B cell (primary cell): ENCODE measurements around the gene CD74. TPM values are rescaled to one million over a fixed set of nuclear protein-coding genes. Genes with fewer than 3 reads are reported as not detected.
A peak's percentile ranks its signal among the peaks of the same experiment; 100 is the strongest.

Experiments used
- ATAC-seq: fragments of 200-7000 bp; cut with Tn5 transposase; one replicate; pipeline ENCODE4 v1.10.0; 2021; ENCODE audit warnings: low read depth, mild to moderate bottlenecking, moderate number of reproducible peaks, moderate library complexity
- CTCF ChIA-PET: fragments of 350-600 bp; sonication (Branson Sonifier 250); formaldehyde crosslinking; loops from one replicate; lab custom pipeline; 2021; ENCODE audit warnings: antibody characterized with exemption, inconsistent platforms; lab: Charles Lee
- POLR2A ChIA-PET: fragments of 350-600 bp; sonication (Branson Sonifier 250); formaldehyde crosslinking; loops from one replicate; lab custom pipeline; 2021; ENCODE audit warnings: antibody characterized with exemption; lab: Charles Lee
- DNase-seq: peaks from one replicate; pipeline ENCODE4 v3.0.0; 2013
- H2AFZ ChIP-seq: 2 replicates; pipeline ENCODE4 v1.6.1; 2012; ENCODE audit warnings: mild to moderate bottlenecking, low read depth, low read length; ENCODE audit not compliant: insufficient read depth, poor library complexity, severe bottlenecking
- H3K27ac ChIP-seq, 2 donors: 1 replicate in 1 of 2; 2 replicates in 1 of 2; pipeline ENCODE4 v1.5.1; 2012 to 2013; ENCODE audit warnings: low read length in 2 of 2, mild to moderate bottlenecking in 2 of 2, moderate library complexity in 1 of 2
- H3K27me3 ChIP-seq, 4 experiments: fragments of 200-600 bp in 1 of 4; sonication (generic) in 1 of 4; replicated peaks in 1 of 4; 1 replicate in 2 of 4; 2 replicates in 2 of 4; pipeline versions ENCODE4 v1.6.1 to v1.7.0; 2013 to 2016; ENCODE audit warnings: low read length in 3 of 4, mild to moderate bottlenecking in 2 of 4, mixed read lengths in 1 of 4, moderate library complexity in 1 of 4; ENCODE audit not compliant: insufficient read depth in 4 of 4, control insufficient read depth in 3 of 4; ENCODE audit errors: control extremely low read depth in 1 of 4
- H3K36me3 ChIP-seq, 2 experiments: replicated peaks in 1 of 2; 1 replicate in 1 of 2; 2 replicates in 1 of 2; pipeline versions ENCODE4 v1.6.1 to v1.7.1; 2013; ENCODE audit warnings: low read length in 1 of 2; ENCODE audit not compliant: insufficient read depth in 2 of 2, control insufficient read depth in 1 of 2; ENCODE audit errors: control extremely low read depth in 1 of 2, extremely low read depth in 1 of 2
- H3K4me1 ChIP-seq, 2 donors: fragments of 200-600 bp in 1 of 2; sonication (generic) in 1 of 2; 1 replicate in 1 of 2; 2 replicates in 1 of 2; pipeline versions ENCODE4 v1.5.1 to v1.6.1; 2013 to 2017; ENCODE audit warnings: low read length in 2 of 2; ENCODE audit not compliant: control insufficient read depth in 2 of 2, insufficient read depth in 2 of 2
- H3K4me2 ChIP-seq: replicated peaks from 2 replicates; pipeline ENCODE3; 2012; ENCODE audit warnings: mild to moderate bottlenecking, low read depth, low read length; ENCODE audit not compliant: poor library complexity, severe bottlenecking
- H3K4me3 ChIP-seq, 5 experiments: fragments of 200-600 bp in 1 of 5; sonication (generic) in 1 of 5; 1 replicate in 3 of 5; 2 replicates in 2 of 5; pipeline versions ENCODE4 v1.5.1 to v1.7.0; 2011 to 2016; ENCODE audit warnings: low read length in 4 of 5, mild to moderate bottlenecking in 4 of 5, low read depth in 2 of 5, control low read depth in 1 of 5, moderate library complexity in 1 of 5; ENCODE audit not compliant: insufficient read depth in 1 of 5; ENCODE audit errors: control extremely low read depth in 1 of 5, extremely low read depth in 1 of 5
- H3K79me2 ChIP-seq: fragments of 200-600 bp; sonication (generic); one replicate; pipeline ENCODE4 v1.6.0; 2016; ENCODE audit warnings: low read length; ENCODE audit not compliant: control insufficient read depth, insufficient read depth
- H3K9ac ChIP-seq: fragments of 200-600 bp; sonication (generic); 2 replicates; pipeline ENCODE4 v1.6.1; 2017; ENCODE audit warnings: mild to moderate bottlenecking, low read length, moderate library complexity
- H3K9me3 ChIP-seq, 3 donors: one replicate each; pipeline versions ENCODE4 v1.6.1 to v1.7.1; 2013; ENCODE audit warnings: low read length in 2 of 3; ENCODE audit not compliant: control insufficient read depth in 2 of 3, insufficient read depth in 1 of 3; ENCODE audit errors: control extremely low read depth in 1 of 3
- H4K20me1 ChIP-seq: 2 replicates; pipeline ENCODE4 v1.6.0; 2012; ENCODE audit warnings: mild to moderate bottlenecking, low read length; ENCODE audit not compliant: insufficient read depth, control insufficient read depth, poor library complexity, severe bottlenecking
- H3K27ac Mint-ChIP-seq: one replicate; pipeline ENCODE4 v1.8.0; 2021; ENCODE audit warnings: mixed read lengths
- H3K27me3 Mint-ChIP-seq: one replicate; pipeline ENCODE4 v1.8.0; 2021; ENCODE audit warnings: mixed read lengths
- H3K4me1 Mint-ChIP-seq: one replicate; pipeline ENCODE4 v1.8.0; 2021; ENCODE audit warnings: mixed read lengths
- H3K4me3 Mint-ChIP-seq: one replicate; pipeline ENCODE4 v1.8.0; 2021; ENCODE audit warnings: mixed read lengths
- H3K9me3 Mint-ChIP-seq: one replicate; pipeline ENCODE4 v1.8.0; 2022; ENCODE audit warnings: mixed read lengths; ENCODE audit not compliant: insufficient read depth
- CTCF ChIP-seq: fragments of 200-600 bp; IDR thresholded peaks from one replicate; pipeline ENCODE4 v1.8.0; 2022; ENCODE audit warnings: antibody characterized with exemption, mild to moderate bottlenecking
- EZH2 ChIP-seq: IDR thresholded peaks from 2 replicates; pipeline ENCODE4 v1.6.1; 2012; ENCODE audit warnings: borderline replicate concordance, low read depth, mild to moderate bottlenecking, moderate library complexity, low read length; ENCODE audit not compliant: insufficient read depth, poor library complexity, severe bottlenecking
- WGBS: methylation state at CpG from one replicate; pipeline ENCODE4 v1.1.5; 2013; ENCODE audit warnings: missing lambda C conversion rate; ENCODE audit not compliant: insufficient coverage; 5-methylcytosine and 5-hydroxymethylcytosine counted together
- intact Hi-C: fragments of 100-400 bp; cut with micrococcal nuclease; formaldehyde crosslinking; loops from one replicate; pipeline ENCODE4 v1.10.0; 2022
- polyA plus RNA-seq: library from polyadenylated mRNA; depleted of rRNA; stranded (reverse); fragments of >200 nt; gene quantifications from 2 replicates; pipeline ENCODE4 v1.2.3, GENCODE V29; 2012
- total RNA-seq, 2 donors: library from RNA; stranded (reverse); fragments of 120-200 nt in 1 of 2; gene quantifications; 1 replicate in 1 of 2; 2 replicates in 1 of 2; pipeline versions ENCODE4 v1.2.3 to v1.2.4, GENCODE V29; 2013 to 2022

Gene CD74
- total and polyA plus RNA-seq, 2 donors (not counting 1 experiment from before 2014, with no cell fraction given), result 5,670 to 14,307 TPM

GRCh38 chr5:150401076-150401375, 11.7 kb downstream of the CD74 start:
- ChIA-PET CTCF (interaction anchor here (0.7 to 15.8 kb wide), 7 partner anchors 10 to 49 kb away, joined by 3 to 396 read pairs (median 4); partner anchors contain the start of genes CD74 and RPS14), POLR2A (interaction anchor here (1.2 to 15.5 kb wide), 5 partner anchors 12 to 852 kb away, joined by 3 to 286 read pairs (median 37); partner anchors contain the start of genes CD74, GM2A and RPS14)
- no peak for DNase-seq
- no CpG with 5 or more reads among the region's 3 CpGs for WGBS
- Histone ChIP-seq H3K4me3 (no peak overlapping the region), H3K27ac (peak overlapping the region; percentile 54 to 64), H3K36me3 (peaks cover 2 to 84% of the 10 kb centered on the region in 2 experiments), H3K4me2 (peak overlapping the region; percentile 2), H3K9me3 (peaks cover 0 to 3% (median 0%) of the 10 kb centered on the region in 3 donors), H3K27me3 (no peaks in the 10 kb centered on the region), H3K9ac (no peak overlapping the region), H2AFZ (no peak overlapping the region), H4K20me1 (peaks cover 93% of the 10 kb centered on the region), H3K79me2 (peaks cover 9% of the 10 kb centered on the region), H3K4me1 (peaks cover 8 to 54% of the 10 kb centered on the region in 2 donors)
- no peak for ATAC-seq
- intact Hi-C loops, result no loop called here
- no peak for TF ChIP-seq CTCF
- no peak for TF ChIP-seq EZH2
- peak overlapping the region; percentile 88 for H3K27ac Mint-ChIP-seq
- H3K27me3 Mint-ChIP-seq, result no peaks in the 10 kb centered on the region
- no peaks in the 10 kb centered on the region for H3K9me3 Mint-ChIP-seq
- H3K4me3 Mint-ChIP-seq, result no peak overlapping the region
- H3K4me1 Mint-ChIP-seq, result peaks cover 55% of the 10 kb centered on the region

DNA sequence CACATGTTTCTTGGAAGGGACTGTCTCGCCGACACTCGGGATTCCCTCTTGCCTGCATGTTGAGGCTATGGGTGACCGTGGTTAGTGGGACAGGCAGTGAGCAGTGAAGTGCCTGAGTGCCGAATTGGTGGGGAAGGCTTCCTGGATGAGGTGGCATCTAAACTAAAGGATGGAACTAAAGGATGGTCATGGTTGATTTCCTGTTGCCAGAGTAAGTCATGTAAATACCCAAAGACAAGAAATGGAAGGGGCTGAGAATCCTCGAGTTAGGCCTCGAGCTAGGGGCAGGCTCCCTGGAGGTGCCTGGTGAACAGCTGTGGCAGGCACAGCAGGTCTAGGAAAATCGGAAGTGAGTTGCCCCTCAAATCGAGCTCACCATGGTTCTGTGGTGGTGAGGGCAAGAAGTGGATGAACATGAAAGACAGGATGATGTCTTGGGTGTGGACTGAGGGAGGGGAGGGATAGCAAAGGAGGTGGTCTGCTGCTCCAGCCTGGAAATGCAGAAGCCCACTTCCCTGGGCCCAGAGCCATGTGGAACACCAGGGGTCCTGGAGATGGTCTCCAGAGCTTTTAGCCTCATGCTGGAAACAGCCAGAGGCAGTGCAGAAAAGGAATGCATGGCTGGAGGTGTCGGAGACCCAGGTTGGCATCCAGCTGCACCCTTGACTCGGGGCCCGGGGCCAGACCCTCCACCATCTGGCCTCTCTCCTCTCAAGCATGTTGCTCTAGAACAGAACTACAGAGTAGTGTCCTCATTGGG, 12.2 kb downstream of the CD74 start:
- Mint-ChIP-seq H3K4me1 (peaks cover 56% of the 10 kb centered on the region), H3K4me3 (peak overlapping the region; percentile 24), H3K27ac (peak overlapping the region; percentile 88), H3K27me3 (no peaks in the 10 kb centered on the region), H3K9me3 (no peaks in the 10 kb centered on the region)
- TF ChIP-seq CTCF, result no peak
- TF ChIP-seq EZH2, result no peak
- Histone ChIP-seq H3K4me2 (peak overlapping the region; percentile 7), H4K20me1 (peaks cover 91% of the 10 kb centered on the region), H3K36me3 (peaks cover 2 to 84% of the 10 kb centered on the region in 2 experiments), H3K4me3 (no peak overlapping the region), H3K79me2 (peaks cover 6% of the 10 kb centered on the region), H3K9me3 (peaks cover 0 to 3% (median 0%) of the 10 kb centered on the region in 3 donors), H3K27ac (peak overlapping the region; percentile 54 to 64), H3K4me1 (peaks cover 6 to 49% of the 10 kb centered on the region in 2 donors), H3K27me3 (no peaks in the 10 kb centered on the region), H3K9ac (no peak overlapping the region), H2AFZ (no peak overlapping the region)
- peak; percentile 86 for DNase-seq
- no peak for ATAC-seq
- intact Hi-C loops, result no loop called here
- ChIA-PET POLR2A (interaction anchor here (0.6 to 15.5 kb wide), 7 partner anchors 10 to 852 kb away, joined by 3 to 286 read pairs (median 13); partner anchors contain the start of genes CD74, GM2A and RPS14), CTCF (interaction anchor here (0.7 to 15.8 kb wide), 10 partner anchors 10 to 50 kb away, joined by 3 to 396 read pairs (median 4); partner anchors contain the start of genes CD74 and RPS14)
- 60% methylated on average over 12 of the region's 12 CpGs for WGBS
